NCI-H82 treated with DMSO at 0.1 percent for 48 hours (cell line): ENCODE measurements around the gene MYT1.
"Not testable (repeated sequence)": the region's sequence is repeated elsewhere in the genome, so short reads cannot be mapped to it uniquely, and the experiment has no call there.

Experiments
- DNase-seq: peaks from one replicate; lab custom pipeline; 2025; ENCODE audit not compliant: unreplicated experiment; lab: John Stamatoyannopoulos, UW

The MYT1 gene

GRCh38 chr20:64228751-64229506, 64.7 kb downstream of the MYT1 start:
- DNase-seq: no peak

- DNase-seq: no peak
These were observed 65.3 kb downstream of the MYT1 start for GRCh38 chr20:64229507-64230061.

DNA sequence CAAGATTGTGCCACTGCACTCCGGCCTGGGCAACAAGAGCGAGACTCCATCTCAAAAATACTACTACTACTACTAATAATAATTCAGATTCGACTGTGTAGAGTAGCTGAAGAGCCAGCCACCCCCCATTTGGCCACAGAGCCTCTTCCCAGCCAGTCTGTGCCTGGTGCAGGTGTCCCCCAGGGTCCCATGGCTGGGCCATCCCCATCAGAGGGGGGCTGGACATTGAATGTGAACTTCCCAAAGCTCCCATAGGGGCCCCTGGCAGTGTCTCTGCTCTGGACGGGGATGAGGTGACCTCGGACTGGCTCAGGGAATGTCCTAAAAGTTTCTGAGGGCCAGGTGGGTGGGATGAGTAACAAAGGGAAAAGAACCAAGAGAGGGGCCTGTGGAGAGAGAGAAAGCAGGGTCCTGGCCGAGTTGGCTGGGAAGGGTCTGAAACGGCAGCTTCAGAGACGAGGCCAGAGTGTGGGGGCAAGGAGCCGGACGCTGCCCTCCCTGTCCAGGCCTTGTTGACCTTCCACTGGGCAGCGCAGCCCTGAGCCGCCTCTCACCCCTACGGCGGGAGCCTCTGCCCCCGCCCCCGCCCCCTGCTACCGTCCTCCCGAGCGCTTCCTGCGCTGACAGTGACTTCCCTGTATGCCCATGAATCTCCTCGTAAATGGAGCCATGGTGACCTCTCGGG, 66.4 kb downstream of the MYT1 start:
- no peak for DNase-seq

DNA sequence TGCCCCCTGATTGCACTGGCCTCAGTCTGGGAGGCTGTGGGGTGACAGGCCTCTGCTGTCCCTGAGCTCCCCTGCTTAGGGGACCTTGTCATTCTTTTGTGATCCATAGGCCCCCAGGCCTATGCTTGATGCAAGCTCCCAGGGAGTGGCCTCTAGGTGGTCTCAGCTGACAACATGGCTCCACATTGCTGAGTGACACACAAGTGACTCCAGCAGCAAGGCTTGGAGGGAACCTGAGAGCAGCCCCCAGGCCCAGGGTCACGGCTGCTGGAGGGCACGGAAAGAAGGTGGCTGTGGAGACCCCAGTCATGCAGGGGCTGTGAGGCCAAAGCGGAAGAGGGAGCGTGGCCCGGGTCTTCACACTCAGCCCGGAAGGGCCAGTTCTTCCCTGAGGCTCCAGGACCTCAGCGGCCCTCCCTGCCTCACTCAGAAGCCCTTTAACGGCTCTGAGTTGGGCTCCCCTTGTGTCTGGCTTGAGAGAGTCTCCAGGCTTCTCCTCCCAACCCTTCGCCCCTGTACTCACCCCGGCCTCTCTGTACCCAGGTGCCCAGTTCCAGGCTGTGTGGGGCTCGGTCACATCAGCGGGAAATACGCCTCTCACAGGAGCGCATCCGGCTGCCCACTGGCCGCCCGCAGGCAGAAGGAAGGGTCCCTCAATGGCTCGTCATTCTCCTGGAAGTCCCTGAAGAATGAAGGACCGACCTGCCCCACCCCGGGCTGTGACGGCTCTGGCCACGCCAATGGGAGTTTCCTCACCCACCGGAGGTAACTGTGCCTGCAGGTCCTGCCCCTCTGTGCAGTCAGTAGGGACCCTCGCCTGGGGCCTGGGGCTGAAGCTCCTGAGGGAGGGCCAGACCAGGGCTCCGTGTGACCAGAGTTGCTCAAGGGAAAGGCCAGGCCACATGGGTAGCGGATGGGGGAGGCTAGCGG, 67.6 kb downstream of the MYT1 start:
- DNase-seq: no peak

DNA sequence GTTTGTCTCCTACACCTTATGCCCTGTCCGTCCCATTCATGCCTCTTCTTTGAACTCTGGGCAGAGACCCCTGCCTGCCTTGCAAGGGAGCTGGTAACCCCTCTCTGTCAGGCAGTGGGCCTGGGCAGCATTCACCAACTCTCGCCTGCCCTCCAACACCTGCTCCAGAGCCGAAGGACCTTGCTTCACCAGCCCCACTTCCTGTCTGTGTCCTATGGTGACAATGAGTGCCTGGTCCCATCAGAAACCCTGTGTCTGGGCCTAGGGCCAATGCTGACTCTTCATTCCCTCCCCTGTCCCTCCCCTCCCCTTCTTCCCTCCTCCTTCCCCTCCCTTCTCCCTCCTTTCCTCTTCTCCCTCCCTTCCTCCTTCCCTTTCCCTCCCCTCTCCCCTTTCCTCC, 68.5 kb downstream of the MYT1 start:
- no peak for DNase-seq

GRCh38 chr20:64233725-64234124, 69.5 kb downstream of the MYT1 start:
- no peak for DNase-seq

- DNase-seq: no peak
These were observed 70.1 kb downstream of the MYT1 start for GRCh38 chr20:64234291-64234791.

DNA sequence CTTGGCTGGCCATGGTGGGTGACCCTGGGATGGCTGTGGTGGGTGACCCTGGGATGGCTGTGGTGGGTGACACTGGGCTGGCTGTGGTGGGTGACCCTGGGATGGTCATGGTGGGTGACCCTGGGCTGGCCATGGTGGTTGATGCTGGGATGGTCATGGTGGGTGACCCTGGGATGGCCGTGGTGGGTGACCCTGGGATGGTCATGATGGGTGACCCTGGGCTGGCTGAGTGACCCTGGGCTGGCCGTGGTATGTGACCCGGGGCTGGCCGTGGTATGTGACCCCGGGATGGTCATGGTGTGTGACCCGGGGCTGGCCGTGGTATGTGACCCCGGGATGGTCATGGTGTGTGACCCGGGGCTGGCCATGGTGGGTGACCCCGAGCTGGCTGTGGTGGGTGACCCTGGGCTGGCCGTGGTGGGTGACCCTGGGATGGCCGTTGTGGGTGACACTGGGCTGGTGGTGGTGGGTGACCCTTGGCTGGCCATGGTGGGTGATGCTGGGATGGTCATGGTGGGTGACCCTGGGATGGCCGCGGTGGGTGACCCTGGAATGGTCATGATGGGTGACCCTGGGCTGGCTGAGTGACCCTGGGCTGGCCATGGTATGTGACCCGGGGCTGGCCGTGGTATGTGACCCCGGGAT, 70.8 kb downstream of the MYT1 start:
- DNase-seq: not testable (repeated sequence)

- DNase-seq: no peak
These were observed 72.2 kb downstream of the MYT1 start for GRCh38 chr20:64236137-64237088.

DNA sequence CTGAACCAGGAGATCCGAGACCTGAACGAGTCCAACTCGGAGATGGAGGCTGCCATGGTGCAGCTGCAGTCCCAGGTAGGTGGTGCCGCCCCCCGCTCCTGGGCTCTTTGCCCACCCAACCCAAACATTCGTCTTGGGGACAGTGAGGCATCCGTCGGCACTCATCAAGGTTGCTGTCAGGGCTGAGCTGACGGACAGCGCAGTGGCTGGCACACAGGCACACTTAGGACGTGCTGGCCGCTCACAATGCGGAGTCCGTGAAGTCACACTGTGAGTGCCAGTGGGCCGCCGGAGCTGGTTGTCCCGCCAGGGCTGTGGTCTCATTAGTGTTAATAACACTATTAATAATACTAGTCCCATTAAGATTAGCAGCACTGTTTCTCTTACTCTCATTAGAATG, 73.1 kb downstream of the MYT1 start:
- DNase-seq: no peak

- DNase-seq: no peak
These were observed 74.0 kb downstream of the MYT1 start for GRCh38 chr20:64238115-64238825.

- no peak for DNase-seq
These were observed 74.7 kb downstream of the MYT1 start for GRCh38 chr20:64238851-64239387.

GRCh38 chr20:64239449-64240242, 75.4 kb downstream of the MYT1 start:
- no peak for DNase-seq

- DNase-seq: no peak
These were observed 76.2 kb downstream of the MYT1 start for GRCh38 chr20:64240243-64241015.

- DNase-seq: no peak
These were observed 76.8 kb downstream of the MYT1 start for GRCh38 chr20:64241061-64241460.

GRCh38 chr20:64242003-64242796, 77.9 kb downstream of the MYT1 start:
- no peak for DNase-seq
